ENCODE results near the gene KRT23. TPM values are rescaled to one million over a fixed set of nuclear protein-coding genes. Genes with fewer than 3 reads are reported as not detected.

KRT23 gene
- total and polyA plus RNA-seq, 2 of the 13 experiments (the other 11 are each of a cell fraction or from before 2014, with no cell fraction given), result 24.7 to 51.1 TPM

GRCh38 chr17:40909755-40910154 is 27.7 kb downstream of the KRT23 start (continued):
- TF ChIP-seq, protein P1, sequence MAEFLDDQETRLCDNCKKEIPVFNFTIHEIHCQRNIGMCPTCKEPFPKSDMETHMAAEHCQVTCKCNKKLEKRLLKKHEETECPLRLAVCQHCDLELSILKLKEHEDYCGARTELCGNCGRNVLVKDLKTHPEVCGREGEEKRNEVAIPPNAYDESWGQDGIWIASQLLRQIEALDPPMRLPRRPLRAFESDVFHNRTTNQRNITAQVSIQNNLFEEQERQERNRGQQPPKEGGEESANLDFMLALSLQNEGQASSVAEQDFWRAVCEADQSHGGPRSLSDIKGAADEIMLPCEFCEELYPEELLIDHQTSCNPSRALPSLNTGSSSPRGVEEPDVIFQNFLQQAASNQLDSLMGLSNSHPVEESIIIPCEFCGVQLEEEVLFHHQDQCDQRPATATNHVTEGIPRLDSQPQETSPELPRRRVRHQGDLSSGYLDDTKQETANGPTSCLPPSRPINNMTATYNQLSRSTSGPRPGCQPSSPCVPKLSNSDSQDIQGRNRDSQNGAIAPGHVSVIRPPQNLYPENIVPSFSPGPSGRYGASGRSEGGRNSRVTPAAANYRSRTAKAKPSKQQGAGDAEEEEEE (CRISPR knock-in tag; IDR thresholded peaks at IDR 0.05; ENCODE audit: borderline replicate concordance), result 0 out of 2 replicates have a peak, but pooled peaks have one; percentile 17
- no peak for TF ChIP-seq WIZ (CRISPR knock-in tag; IDR thresholded peaks at IDR 0.05)
- TF ChIP-seq SNAPC5 (CRISPR knock-in tag; IDR thresholded peaks at IDR 0.05; ENCODE audit: borderline replicate concordance), result no peak
- no peak for TF ChIP-seq SAP130 (CRISPR knock-in tag; IDR thresholded peaks at IDR 0.05; ENCODE audit: low read depth)
- TF ChIP-seq ZBTB40 (IDR thresholded peaks at IDR 0.05), result peak; percentile 28; the same call in 1 of the 2 replicates
- TF ChIP-seq ZBTB40 (CRISPR knock-in tag; IDR thresholded peaks at IDR 0.05), result no peak
- TF ChIP-seq MED8 (CRISPR knock-in tag; IDR thresholded peaks at IDR 0.05; ENCODE audit: insufficient replicate concordance), result no peak
